Measurements from ENCODE around the gene ATP6V1D. TPM values are rescaled to one million over a fixed set of nuclear protein-coding genes. Genes with fewer than 3 reads are reported as not detected.

ATP6V1D gene
- total RNA-seq, 3 donors from 2014 or later: 58.0 to 102 (median 75.2) TPM

DNA sequence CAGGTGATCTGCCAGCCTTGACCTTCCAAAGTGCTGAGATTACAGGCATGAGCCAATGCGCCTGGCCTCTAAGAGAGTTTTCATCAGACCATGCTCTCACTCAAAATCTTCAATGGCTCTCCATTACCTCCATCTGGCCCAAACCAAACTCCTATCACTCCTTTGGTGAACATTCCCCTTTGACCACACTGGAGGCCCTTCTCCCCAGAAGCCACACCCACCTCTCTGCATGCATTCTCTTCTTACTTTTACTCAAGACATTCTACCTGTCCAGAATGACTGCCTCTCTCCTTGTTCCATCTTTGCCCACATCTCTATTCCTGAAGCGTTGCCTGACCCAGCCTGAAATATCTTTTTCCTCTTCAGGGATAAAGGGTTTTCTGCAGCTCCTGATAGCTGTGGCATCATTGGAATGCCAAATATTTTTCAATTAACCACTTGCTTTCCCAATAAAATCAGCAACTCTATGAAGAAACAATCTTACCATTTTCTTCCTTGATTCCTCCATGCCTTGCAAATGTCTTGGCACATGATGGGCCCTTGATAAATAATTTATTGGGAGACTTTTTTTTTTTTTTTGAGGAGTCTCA, 36.9 kb upstream of the ATP6V1D start:
- no peak overlapping the region for H3K27ac ChIP-seq
- intact Hi-C loops (cut with DNase I; ENCODE audit: low total_unique reads): no loop called here
- H3K36me3 ChIP-seq: no peaks in the 10 kb centered on the region
- H3K9me3 ChIP-seq: no peaks in the 10 kb centered on the region
- H3K4me3 ChIP-seq: no peak overlapping the region
- TF ChIP-seq, protein P1, sequence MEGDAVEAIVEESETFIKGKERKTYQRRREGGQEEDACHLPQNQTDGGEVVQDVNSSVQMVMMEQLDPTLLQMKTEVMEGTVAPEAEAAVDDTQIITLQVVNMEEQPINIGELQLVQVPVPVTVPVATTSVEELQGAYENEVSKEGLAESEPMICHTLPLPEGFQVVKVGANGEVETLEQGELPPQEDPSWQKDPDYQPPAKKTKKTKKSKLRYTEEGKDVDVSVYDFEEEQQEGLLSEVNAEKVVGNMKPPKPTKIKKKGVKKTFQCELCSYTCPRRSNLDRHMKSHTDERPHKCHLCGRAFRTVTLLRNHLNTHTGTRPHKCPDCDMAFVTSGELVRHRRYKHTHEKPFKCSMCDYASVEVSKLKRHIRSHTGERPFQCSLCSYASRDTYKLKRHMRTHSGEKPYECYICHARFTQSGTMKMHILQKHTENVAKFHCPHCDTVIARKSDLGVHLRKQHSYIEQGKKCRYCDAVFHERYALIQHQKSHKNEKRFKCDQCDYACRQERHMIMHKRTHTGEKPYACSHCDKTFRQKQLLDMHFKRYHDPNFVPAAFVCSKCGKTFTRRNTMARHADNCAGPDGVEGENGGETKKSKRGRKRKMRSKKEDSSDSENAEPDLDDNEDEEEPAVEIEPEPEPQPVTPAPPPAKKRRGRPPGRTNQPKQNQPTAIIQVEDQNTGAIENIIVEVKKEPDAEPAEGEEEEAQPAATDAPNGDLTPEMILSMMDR (IDR thresholded peaks at IDR 0.05): no peak
- no peak for TF ChIP-seq POLR2A (IDR thresholded peaks at IDR 0.05)
- no peak for TF ChIP-seq POLR2AphosphoS5 (IDR thresholded peaks at IDR 0.05)
- DNase-seq (ENCODE audit: low spot score in 2 of 2): no peak
- no peaks in the 10 kb centered on the region for H3K4me1 ChIP-seq
- no peaks in the 10 kb centered on the region for H3K27me3 ChIP-seq

DNA sequence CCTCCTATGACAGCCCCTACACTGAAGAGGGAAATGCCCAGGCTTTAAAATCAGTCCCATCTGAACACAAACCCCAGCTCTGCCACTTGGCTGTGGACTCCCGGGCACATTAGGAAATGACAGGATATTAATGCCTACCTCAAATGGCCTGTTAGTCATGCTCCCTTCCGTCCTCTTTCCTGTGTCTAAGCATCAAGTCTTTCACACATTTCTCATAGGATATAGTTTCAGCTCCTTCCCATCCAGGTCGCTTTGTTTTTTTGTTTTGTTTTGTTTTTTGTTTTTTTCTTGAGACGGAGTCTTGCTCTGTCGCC, 36.2 kb upstream of the ATP6V1D start:
- DNase-seq (ENCODE audit: low spot score in 2 of 2): no peak
- no peak overlapping the region for H3K27ac ChIP-seq
- no peaks in the 10 kb centered on the region for H3K27me3 ChIP-seq
- no peak for TF ChIP-seq POLR2A (IDR thresholded peaks at IDR 0.05)
- no peak for TF ChIP-seq POLR2AphosphoS5 (IDR thresholded peaks at IDR 0.05)
- TF ChIP-seq, protein P1 (IDR thresholded peaks at IDR 0.05): no peak
- H3K9me3 ChIP-seq: no peaks in the 10 kb centered on the region
- H3K4me3 ChIP-seq: no peak overlapping the region
- intact Hi-C loops (cut with DNase I; ENCODE audit: low total_unique reads): no loop called here
- H3K4me1 ChIP-seq: no peaks in the 10 kb centered on the region
- no peaks in the 10 kb centered on the region for H3K36me3 ChIP-seq

DNA sequence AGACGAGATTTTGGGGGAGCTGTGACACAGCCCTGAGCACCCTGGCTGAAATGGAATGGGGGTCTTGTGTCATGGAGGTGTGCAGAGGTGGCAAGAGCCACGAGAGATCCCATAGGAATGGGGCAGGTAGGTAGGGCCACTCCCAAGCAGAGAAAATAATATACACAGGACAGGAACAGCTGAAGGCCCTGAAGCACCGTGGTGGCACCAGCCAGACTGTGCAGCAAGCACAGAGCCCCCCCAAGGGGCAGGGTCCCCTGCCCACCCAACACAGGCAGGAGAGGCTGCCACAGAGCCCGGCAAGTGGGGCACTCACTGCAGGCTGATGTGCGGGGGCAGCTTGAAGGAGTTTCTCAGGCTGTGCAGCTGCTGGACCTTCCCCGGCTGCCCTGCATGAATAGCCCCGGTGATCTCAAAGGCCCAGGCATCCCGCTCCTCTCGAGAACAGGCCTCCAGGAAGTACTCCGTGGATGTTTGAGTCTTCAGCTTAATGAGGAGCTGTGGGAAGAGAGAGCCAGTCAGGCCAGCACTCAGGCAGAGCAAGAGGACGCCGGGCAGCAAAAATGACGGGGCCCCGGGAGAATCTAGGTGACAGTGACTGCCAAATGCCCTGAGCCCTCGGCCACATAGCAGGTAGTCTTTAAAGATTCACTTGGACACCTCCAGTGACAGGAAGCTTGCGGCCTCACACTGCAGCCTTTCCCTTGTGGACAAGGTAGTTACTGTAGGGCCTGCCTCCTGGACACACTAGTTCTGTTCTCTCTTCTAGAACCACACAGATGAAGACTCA, 35.7 kb upstream of the ATP6V1D start:
- TF ChIP-seq, protein P1 (IDR thresholded peaks at IDR 0.05): no peak
- TF ChIP-seq POLR2AphosphoS5 (IDR thresholded peaks at IDR 0.05) (no peak), POLR2A (IDR thresholded peaks at IDR 0.05) (no peak)

DNA sequence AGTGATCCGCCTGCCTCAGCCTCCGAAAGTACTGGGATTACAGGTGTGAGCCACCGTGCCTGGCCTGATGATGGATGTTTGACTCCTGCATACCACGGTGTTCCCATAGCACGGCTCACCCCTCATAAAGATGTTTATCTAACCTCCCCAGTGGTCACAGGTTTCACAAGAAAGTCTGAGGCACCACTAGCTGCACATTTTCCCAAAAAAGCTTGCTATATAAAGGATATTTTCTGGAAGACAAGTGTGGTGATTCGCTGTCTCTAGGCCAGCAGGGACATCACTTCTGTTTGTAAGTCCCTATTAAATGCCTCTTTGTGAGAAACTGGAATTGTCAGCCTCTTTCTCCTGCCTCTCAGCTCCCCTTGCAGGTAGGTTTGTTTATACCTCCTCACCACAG, 34.1 kb upstream of the ATP6V1D start:
- intact Hi-C loops (cut with DNase I; ENCODE audit: low total_unique reads): no loop called here
- TF ChIP-seq POLR2A (IDR thresholded peaks at IDR 0.05) (no peak), POLR2AphosphoS5 (IDR thresholded peaks at IDR 0.05) (no peak)
- TF ChIP-seq, protein P1 (IDR thresholded peaks at IDR 0.05): no peak
- H3K4me3 ChIP-seq: no peak overlapping the region
- no peaks in the 10 kb centered on the region for H3K27me3 ChIP-seq
- H3K36me3 ChIP-seq: no peaks in the 10 kb centered on the region
- H3K4me1 ChIP-seq: no peaks in the 10 kb centered on the region
- H3K27ac ChIP-seq: no peak overlapping the region
- DNase-seq (ENCODE audit: low spot score in 2 of 2): no peak
- H3K9me3 ChIP-seq: no peaks in the 10 kb centered on the region

More for the DNA sequence above, 35.7 kb upstream of the ATP6V1D start:
- Histone ChIP-seq H3K36me3 (no peaks in the 10 kb centered on the region), H3K4me1 (no peaks in the 10 kb centered on the region), H3K9me3 (no peaks in the 10 kb centered on the region), H3K4me3 (no peak overlapping the region), H3K27me3 (no peaks in the 10 kb centered on the region), H3K27ac (no peak overlapping the region)
- intact Hi-C loops (cut with DNase I; ENCODE audit: low total_unique reads): no loop called here
- no peak for DNase-seq (ENCODE audit: low spot score in 2 of 2)

DNA sequence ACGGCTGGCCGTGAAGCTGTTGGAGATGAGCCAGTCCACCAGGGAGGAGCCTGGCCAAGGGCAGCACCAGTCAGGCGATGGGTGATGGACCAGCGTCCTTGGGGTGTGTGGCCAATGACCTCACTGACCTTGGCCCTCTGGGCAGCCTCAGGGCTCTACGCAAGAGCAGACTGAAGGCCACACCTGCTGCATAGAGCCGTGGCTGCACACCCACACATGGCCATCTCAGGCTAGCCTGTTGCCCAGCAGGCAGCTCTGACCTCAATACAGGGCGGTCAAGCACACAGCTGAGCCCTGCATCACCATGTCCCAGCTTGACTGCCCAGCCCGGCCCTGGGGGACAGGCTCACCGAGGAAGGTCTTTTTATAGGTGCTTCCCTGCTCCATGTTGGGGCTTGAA, 33.2 kb upstream of the ATP6V1D start:
- H3K27me3 ChIP-seq: no peaks in the 10 kb centered on the region
- intact Hi-C loops (cut with DNase I; ENCODE audit: low total_unique reads): no loop called here
- TF ChIP-seq, protein P1 (IDR thresholded peaks at IDR 0.05): no peak
- TF ChIP-seq POLR2A (IDR thresholded peaks at IDR 0.05) (no peak), POLR2AphosphoS5 (IDR thresholded peaks at IDR 0.05) (no peak)
- no peaks in the 10 kb centered on the region for H3K4me1 ChIP-seq
- no peak overlapping the region for H3K27ac ChIP-seq
- no peak for DNase-seq (ENCODE audit: low spot score in 2 of 2)
- H3K36me3 ChIP-seq: no peaks in the 10 kb centered on the region
- no peaks in the 10 kb centered on the region for H3K9me3 ChIP-seq
- no peak overlapping the region for H3K4me3 ChIP-seq
